Measurements from ENCODE around the gene GNAI2.
"Not testable (repeated sequence)": the region's sequence is repeated elsewhere in the genome, so short reads cannot be mapped to it uniquely, and the experiment has no call there.

Gene GNAI2

GRCh38 chr3:50271314-50271936 is 35.4 kb downstream of the GNAI2 start:
- intact Hi-C loops (cut with DNase I), result loop anchor here (5.0 to 10.0 kb wide), 2 partner anchors 53 to 79 kb away; partner anchors contain the start of genes GNAT1, HYAL2 and TUSC2
- no peak for DNase-seq

DNA sequence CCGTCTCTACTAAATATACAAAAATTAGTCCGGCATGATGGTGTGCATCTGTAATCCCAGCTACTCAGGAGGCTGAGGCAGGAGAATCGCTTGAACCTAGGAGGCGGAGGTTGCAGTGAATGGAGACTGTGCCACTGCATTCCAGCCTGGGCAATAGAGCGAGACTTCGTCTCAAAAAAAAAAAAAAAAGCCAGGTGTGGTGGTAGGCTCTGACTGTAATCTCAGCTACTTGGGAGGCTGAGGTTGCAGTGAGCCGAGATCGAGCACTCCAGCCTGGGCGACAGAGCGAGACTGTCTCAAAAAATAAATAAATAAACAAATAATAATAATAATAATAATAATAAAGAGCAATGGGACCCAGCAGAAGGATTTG is 36.5 kb downstream of the GNAI2 start:
- not testable (repeated sequence) for DNase-seq
- intact Hi-C loops (cut with DNase I), result loop anchor here (1.0 to 10.0 kb wide), 3 partner anchors 12 to 80 kb away; partner anchors contain the start of genes GNAT1, HYAL2 and TUSC2

DNA sequence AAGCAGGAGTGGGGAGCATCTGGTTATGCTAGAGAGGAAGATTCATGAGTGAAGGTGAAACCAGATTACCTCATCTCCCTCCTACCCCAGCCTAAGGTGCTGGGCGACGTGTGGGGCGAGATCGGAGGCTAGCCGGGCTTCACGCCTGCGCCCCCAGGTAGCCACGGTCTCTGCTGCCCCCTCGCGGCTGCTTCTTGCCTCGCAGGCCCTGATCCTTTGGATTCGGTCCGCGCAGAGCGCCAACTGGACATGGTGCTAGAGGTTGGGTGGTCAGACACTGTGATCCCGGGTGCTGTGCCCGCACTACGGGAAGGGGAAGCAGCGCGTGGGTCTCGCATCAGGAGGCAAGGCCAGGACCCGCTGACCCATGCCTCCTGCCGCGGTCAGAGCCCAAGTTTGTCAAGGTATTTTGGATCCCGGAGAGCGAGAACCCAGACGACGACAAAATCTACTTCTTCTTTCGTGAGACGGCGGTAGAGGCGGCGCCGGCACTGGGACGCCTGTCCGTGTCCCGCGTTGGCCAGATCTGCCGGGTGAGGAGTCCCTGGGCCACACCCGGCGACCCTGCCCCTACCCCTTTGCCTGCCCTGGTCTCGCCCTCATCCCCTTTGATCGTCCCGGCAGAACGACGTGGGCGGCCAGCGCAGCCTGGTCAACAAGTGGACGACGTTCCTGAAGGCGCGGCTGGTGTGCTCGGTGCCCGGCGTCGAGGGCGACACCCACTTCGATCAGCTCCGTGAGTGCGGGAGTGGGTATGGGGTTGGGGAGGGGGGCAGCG is 37.1 kb downstream of the GNAI2 start:
- intact Hi-C loops (cut with DNase I), result loop anchor here (1.0 to 10.0 kb wide), 5 partner anchors 13 to 152 kb away; partner anchors contain the start of genes GNAT1, HYAL2 and TUSC2
- peak; percentile 79 to 98 (median 92) for DNase-seq

DNA sequence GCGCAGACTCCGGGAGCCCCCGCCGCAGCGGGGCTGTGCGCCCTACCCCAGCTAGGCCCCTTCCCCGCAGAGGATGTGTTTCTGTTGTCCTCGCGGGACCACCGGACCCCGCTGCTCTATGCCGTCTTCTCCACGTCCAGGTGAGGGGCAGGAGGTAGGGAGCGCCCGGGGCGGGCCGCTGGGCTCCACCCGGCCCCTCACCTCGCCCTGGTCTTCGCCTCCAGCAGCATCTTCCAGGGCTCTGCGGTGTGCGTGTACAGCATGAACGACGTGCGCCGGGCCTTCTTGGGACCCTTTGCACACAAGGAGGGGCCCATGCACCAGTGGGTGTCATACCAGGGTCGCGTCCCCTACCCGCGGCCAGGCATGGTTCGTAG is 37.7 kb downstream of the GNAI2 start:
- intact Hi-C loops (cut with DNase I), result loop anchor here (1.0 to 10.0 kb wide), 4 partner anchors 46 to 152 kb away; partner anchors contain the start of genes GNAT1, HYAL2 and TUSC2
- DNase-seq, result no peak

DNA sequence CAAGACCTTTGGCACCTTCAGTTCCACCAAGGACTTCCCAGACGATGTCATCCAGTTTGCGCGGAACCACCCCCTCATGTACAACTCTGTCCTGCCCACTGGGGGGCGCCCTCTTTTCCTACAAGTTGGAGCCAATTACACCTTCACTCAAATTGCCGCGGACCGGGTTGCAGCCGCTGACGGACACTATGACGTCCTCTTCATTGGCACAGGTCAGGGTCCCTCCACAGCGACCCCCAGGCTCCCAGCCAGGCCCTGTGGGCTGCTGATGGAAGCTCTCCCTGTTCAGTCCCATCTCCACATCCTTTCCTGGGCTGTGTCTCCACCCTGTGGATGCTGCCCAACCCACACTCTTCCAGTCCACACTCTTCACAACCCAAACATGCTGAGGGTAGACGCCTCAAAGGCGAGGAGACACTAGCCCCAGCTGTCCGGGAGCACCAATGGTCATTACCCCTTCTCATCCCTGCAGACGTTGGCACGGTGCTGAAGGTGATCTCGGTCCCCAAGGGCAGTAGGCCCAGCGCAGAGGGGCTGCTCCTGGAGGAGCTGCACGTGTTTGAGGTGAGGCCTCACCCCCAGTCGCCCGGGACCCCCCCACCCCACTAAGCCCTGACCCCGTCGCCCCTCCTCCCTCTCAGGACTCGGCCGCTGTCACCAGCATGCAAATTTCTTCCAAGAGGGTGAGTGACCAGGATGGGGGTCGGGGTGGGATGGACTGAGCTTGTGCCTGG is 38.5 kb downstream of the GNAI2 start:
- intact Hi-C loops (cut with DNase I), result loop anchor here (5.0 to 10.0 kb wide), 2 partner anchors 50 to 82 kb away; partner anchors contain the start of genes GNAT1, HYAL2 and TUSC2
- peak in 4 of 10 donors; percentile 39 to 63 (median 52) for DNase-seq

DNA sequence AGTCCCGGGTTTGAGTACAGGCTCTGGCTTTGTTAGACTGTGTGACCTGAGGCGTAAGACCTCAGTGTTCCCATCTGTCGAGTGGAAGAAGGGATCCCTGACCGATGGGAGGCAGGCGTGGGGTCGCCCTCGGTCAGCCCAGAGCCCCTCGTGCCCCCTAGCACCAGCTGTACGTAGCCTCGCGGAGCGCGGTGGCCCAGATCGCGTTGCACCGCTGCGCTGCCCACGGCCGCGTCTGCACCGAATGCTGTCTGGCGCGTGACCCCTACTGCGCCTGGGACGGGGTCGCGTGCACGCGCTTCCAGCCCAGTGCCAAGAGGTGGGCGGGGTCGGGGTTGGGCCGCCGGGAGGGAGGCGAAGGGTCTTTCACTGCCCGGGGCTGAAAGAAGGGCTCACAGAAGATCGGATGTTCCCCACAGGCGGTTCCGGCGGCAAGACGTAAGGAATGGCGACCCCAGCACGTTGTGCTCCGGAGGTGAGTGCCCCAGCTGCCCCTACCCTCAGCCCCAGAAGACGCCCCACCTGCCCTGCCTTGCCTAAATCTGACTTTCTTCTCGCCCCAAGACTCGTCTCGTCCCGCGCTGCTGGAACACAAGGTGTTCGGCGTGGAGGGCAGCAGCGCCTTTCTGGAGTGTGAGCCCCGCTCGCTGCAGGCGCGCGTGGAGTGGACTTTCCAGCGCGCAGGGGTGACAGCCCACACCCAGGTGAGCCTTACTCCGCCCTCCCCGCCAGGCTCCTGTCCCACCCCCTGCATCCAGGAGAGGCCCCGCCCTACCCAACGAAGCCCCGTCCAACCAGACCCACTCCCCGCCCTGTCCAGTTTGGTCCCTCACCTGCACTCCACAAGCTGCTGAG is 39.4 kb downstream of the GNAI2 start:
- intact Hi-C loops (cut with DNase I), result loop anchor here (10.0 kb wide), 1 partner anchor 49 kb away; the partner anchor contains the start of genes HYAL2 and TUSC2

DNA sequence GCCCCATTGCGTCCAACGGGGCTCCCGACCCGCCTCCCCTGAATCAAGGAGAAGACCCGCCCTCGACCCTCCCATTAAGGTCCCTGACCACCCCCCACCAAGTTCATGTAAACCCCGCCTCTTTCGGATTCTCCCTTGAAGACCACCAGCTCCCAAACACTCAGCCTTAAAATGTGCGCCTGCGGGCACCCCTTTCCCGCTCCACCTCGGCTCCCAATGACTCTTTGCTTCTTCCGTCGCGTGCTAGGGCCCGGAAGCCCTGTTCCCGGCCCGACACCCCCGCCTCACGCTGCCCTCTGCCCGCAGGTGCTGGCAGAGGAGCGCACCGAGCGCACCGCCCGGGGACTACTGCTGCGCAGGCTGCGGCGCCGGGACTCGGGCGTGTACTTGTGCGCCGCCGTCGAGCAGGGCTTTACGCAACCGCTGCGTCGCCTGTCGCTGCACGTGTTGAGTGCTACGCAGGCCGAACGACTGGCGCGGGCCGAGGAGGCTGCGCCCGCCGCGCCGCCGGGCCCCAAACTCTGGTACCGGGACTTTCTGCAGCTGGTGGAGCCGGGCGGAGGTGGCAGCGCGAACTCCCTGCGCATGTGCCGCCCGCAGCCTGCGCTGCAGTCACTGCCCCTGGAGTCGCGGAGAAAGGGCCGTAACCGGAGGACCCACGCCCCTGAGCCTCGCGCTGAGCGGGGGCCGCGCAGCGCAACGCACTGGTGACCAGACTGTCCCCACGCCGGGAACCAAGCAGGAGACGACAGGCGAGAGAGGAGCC is 40.2 kb downstream of the GNAI2 start:
- DNase-seq, result no peak
- intact Hi-C loops (cut with DNase I), result loop anchor here (10.0 kb wide), 1 partner anchor 49 kb away; the partner anchor contains the start of genes HYAL2 and TUSC2

More for the DNA sequence above, 39.4 kb downstream of the GNAI2 start:
- DNase-seq, result no peak

DNA sequence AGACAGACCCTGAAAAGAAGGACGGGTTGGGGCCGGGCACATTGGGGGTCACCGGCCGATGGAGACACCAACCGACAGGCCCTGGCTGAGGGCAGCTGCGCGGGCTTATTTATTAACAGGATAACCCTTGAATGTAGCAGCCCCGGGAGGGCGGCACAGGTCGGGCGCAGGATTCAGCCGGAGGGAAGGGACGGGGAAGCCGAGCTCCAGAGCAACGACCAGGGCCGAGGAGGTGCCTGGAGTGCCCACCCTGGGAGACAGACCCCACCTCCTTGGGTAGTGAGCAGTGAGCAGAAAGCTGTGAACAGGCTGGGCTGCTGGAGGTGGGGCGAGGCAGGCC is 40.7 kb downstream of the GNAI2 start:
- intact Hi-C loops (cut with DNase I), result loop anchor here (10.0 kb wide), 1 partner anchor 48 kb away; the partner anchor contains the start of genes HYAL2 and TUSC2
- DNase-seq, result no peak

- peak in 2 of 10 donors; percentile 27 to 92 for DNase-seq
- intact Hi-C loops (cut with DNase I), result loop anchor here (10.0 kb wide), 1 partner anchor 46 kb away; the partner anchor contains the start of genes HYAL2 and TUSC2
These were observed 42.3 kb downstream of the GNAI2 start for GRCh38 chr3:50278123-50278879.

DNA sequence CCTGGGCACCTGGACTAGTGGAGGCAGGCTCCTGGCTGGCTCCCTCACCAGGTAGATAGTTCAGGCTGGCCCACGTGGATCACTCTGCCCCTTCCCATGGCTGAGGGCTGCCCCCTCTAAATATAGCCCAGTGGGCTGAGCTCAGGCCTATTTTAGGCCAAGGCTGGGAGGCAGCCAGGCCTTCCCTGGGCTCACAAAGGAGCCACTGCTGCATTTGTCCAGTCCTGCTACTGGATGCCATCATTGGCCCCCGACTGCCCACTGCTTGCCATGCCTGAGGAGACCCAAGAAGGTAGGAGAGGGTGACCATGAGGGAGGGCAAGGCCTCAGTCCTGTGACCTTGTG is 42.8 kb downstream of the GNAI2 start, which contains the start of gene LSMEM2:
Gene LSMEM2, plus strand, starts transcription at position 208 of the 345 bp plus-strand sequence. Its CDS starts 27 bp downstream, at position 235.
- peak in 2 of 10 donors; percentile 39 to 90 for DNase-seq

GRCh38 chr3:50279255-50280016 is 43.4 kb downstream of the GNAI2 start:
- intact Hi-C loops (cut with DNase I), result loop anchor here (10.0 kb wide), 1 partner anchor 45 kb away; the partner anchor contains the start of genes HYAL2 and TUSC2
- DNase-seq, result no peak

More for the DNA sequence above, 42.8 kb downstream of the GNAI2 start, which contains the start of gene LSMEM2:
- intact Hi-C loops (cut with DNase I), result loop anchor here (10.0 kb wide), 1 partner anchor 46 kb away; the partner anchor contains the start of genes HYAL2 and TUSC2

DNA sequence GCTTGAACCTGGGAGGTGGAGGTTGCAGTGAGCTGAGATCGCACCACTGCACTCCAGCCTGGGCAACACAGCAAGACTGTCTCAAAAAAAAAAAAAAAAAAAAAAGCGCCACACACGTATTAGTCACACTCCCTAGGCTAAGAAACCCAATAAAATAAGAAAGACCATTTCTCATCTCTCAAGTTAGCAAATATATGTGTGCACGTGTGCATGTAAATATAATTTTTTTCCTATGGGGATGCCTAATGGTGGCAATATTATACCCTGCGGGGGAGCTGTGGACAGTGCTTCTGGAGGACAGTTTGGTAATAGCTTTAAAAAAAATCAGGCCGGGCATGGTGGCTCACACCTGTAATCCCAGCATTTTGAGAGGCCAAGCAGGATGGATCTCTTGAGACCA is 48.1 kb downstream of the GNAI2 start:
- DNase-seq; intact Hi-C loops (cut with DNase I): not testable (repeated sequence)

- intact Hi-C loops (cut with DNase I), result no loop called here
- DNase-seq, result no peak
These were observed 50.6 kb downstream of the GNAI2 start for GRCh38 chr3:50286322-50287227.

DNA sequence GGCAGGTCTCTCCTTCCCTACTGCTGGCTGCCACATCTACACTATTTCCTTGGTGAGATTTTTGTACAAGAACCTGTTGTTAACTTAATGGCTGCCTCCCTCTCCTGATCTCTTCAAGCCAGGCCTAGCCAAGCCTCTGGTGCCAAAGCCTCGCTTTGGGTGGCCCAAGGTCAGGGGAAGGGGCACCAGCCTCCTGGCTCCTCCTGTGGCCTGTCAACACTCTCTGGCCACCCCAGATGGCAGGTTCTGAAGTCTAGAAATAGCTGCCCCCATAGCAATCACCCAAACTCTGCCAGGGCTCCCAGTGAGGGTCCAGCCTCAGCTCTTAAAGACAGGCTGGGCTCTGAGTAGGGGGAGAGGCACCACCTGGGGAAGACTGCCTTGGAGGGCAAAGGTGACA is 51.3 kb downstream of the GNAI2 start:
- intact Hi-C loops (cut with DNase I), result no loop called here

DNA sequence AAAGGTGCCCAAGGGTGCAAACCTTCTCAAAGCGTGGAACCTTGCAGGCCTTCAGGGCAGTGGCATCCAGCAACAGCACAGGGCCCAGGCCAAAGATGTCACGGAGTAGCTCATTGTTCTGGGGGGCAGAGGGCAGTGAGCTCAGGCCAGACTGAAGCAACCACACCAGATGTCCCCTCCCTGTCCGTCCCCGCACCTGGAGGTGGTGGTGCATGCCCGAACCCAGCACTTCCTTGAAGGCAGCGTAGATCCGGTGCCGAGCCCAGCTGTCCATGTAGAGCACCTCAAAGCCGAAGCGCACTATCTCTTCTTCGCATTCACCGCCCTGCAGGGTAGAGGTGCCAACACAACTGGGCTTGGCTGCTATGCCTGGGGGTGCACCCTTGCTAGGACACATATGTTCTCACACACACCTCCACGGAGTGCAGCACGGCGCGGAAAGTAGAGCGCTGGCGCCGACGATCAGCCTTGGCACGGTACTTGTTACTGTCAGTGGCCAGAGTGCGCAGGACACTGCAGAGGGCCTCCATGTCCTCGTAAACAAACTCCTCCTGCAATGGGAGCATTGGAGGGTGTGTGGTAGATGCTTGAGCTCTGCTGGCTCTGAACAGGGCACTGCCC is 52.5 kb downstream of the GNAI2 start:
- intact Hi-C loops (cut with DNase I), result no loop called here
- no peak for DNase-seq

More for the DNA sequence above, 51.3 kb downstream of the GNAI2 start:
- DNase-seq, result no peak

DNA sequence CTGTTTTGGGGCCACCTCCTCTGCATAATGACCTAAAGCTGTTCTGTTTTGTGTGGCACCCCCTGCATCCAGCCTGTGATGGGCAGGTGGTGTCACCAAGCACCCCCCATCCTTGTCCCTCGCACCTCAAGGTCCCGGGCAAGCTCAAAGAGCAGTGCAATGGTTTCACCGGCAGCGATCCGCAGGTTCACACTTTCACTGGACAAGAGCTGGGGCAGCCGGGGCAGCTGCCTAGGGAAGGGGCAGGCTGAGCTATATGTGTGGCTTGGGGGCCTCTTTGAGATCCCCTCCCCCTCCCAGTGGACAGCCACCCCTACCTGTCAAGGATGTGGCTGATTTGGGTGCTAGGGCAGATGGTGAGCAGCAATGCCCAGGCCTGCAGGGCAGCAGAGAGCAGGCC is 53.1 kb downstream of the GNAI2 start:
- intact Hi-C loops (cut with DNase I), result no loop called here
- DNase-seq, result no peak

Data from posterior cingulate gyrus (tissue), 11 donors.